GM12878 (cell line): ENCODE measurements around the gene TMEM72. TPM values are rescaled to one million over a fixed set of nuclear protein-coding genes. Genes with fewer than 3 reads are reported as not detected.

ENCODE experiments used
- ATAC-seq: fragments of 200-7000 bp; cut with Tn5 transposase; 3 replicates; pipeline ENCODE4 v1.9.1; 2020; ENCODE audit warnings: mild to moderate bottlenecking, moderate library complexity
- BruUV-seq: library from RNA; stranded (reverse); fragments of 400-500 nt; replicated peaks from 2 replicates; lab custom pipeline; 2021; lab: Mats Ljungman, UMichigan
- CTCF ChIA-PET: fragments of 300-600 bp; sonication (Branson Sonifier 250); formaldehyde crosslinking; extraction: SDS; loops from one replicate; lab custom pipeline; 2021; ENCODE audit warnings: inconsistent platforms; lab: Yijun Ruan, JAX
- POLR2A ChIA-PET: fragments of 350-600 bp; formaldehyde crosslinking; extraction: SDS; loops from one replicate; lab custom pipeline; 2021; ENCODE audit warnings: inconsistent platforms; lab: Charles Lee
- RAD21 ChIA-PET: fragments of 300-600 bp; sonication (Branson Sonifier 250); formaldehyde crosslinking; loops from one replicate; lab custom pipeline; 2023; ENCODE audit warnings: antibody characterized with exemption; ENCODE audit not compliant: unreplicated experiment; lab: Charles Lee
- SMC1A ChIA-PET: fragments of 300-600 bp; sonication (Branson Sonifier 250); formaldehyde crosslinking; loops from one replicate; lab custom pipeline; 2023; ENCODE audit not compliant: unreplicated experiment, uncharacterized antibody; lab: Charles Lee
- DNase-seq: peaks from one replicate; pipeline ENCODE4 v3.0.0-alpha.2; 2011; ENCODE audit warnings: low read depth, low spot score
- FAIRE-seq: peaks from 3 replicates; lab custom pipeline; 2011; peaks lifted over from hg19 to GRCh38; lab: Jason Lieb, UNC
- H2AFZ ChIP-seq: 2 replicates; pipeline ENCODE4 v1.6.0; 2011; ENCODE audit warnings: low read depth, low read length, control low read depth; ENCODE audit not compliant: control insufficient read depth
- H3K27ac ChIP-seq: 2 replicates; pipeline ENCODE4 v1.5.1; 2011; ENCODE audit warnings: control low read depth; ENCODE audit not compliant: control insufficient read depth, insufficient read depth
- H3K27me3 ChIP-seq, 2 experiments: replicated peaks in 1 of 2; 2 replicates each; pipeline versions ENCODE4 v1.6.0 to v1.6.1; 2011; ENCODE audit warnings: low read length in 1 of 2; ENCODE audit not compliant: control insufficient read depth in 2 of 2, insufficient read depth in 2 of 2
- H3K36me3 ChIP-seq, 2 experiments: 2 replicates each; pipeline ENCODE4 v1.5.1; 2011; ENCODE audit warnings: low read length in 1 of 2; ENCODE audit not compliant: control insufficient read depth in 2 of 2, insufficient read depth in 2 of 2
- H3K4me1 ChIP-seq: 2 replicates; pipeline ENCODE4 v1.6.1; 2011; ENCODE audit warnings: mild to moderate bottlenecking, low read length, moderate library complexity, mixed read lengths; ENCODE audit not compliant: control insufficient read depth, insufficient read depth
- H3K4me2 ChIP-seq: 2 replicates; pipeline ENCODE4 v1.6.0; 2011; ENCODE audit warnings: control low read depth; ENCODE audit not compliant: control insufficient read depth, insufficient read depth
- H3K4me3 ChIP-seq: fragments of 200-600 bp; sonication (generic); 2 replicates; pipeline ENCODE4 v1.5.1; 2016
- H3K79me2 ChIP-seq: 2 replicates; pipeline ENCODE4 v1.6.0; 2011; ENCODE audit warnings: low read length; ENCODE audit not compliant: control insufficient read depth, insufficient read depth
- H3K9ac ChIP-seq: 2 replicates; pipeline ENCODE4 v1.8.0; 2011; ENCODE audit warnings: low read length, control low read depth, mixed read lengths; ENCODE audit not compliant: control insufficient read depth, insufficient read depth
- H3K9me3 ChIP-seq: replicated peaks from 3 replicates; pipeline ENCODE4 v1.5.1; 2011; ENCODE audit warnings: mild to moderate bottlenecking, low read length; ENCODE audit not compliant: control insufficient read depth, insufficient read depth
- H4K20me1 ChIP-seq: 2 replicates; pipeline ENCODE4 v1.6.0; 2011; ENCODE audit not compliant: control insufficient read depth, insufficient read depth
- BMI1 ChIP-seq: fragments of 450-650 bp; IDR thresholded peaks from 2 replicates; pipeline ENCODE4 v1.6.1; 2016; ENCODE audit warnings: mild to moderate bottlenecking, moderate library complexity, borderline replicate concordance
- CHD2 ChIP-seq: IDR thresholded peaks from 2 replicates; pipeline ENCODE4 v1.6.1; 2011; ENCODE audit warnings: low read depth, low read length, improper control_type of control experiment, borderline replicate concordance
- JUND ChIP-seq: IDR thresholded peaks from 2 replicates; pipeline ENCODE4 v1.6.1; 2012; ENCODE audit warnings: low read depth, mild to moderate bottlenecking, low read length, improper control_type of control experiment, moderate library complexity
- RELA ChIP-seq: fragments of 450-650 bp; IDR thresholded peaks from 2 replicates; pipeline ENCODE4 v1.8.0; 2014; ENCODE audit warnings: borderline replicate concordance; ENCODE audit not compliant: partially characterized antibody
- SMC3 ChIP-seq: IDR thresholded peaks from 2 replicates; pipeline ENCODE4 v1.6.1; 2011; ENCODE audit warnings: low read length, improper control_type of control experiment, borderline replicate concordance
- ZBED1 ChIP-seq: IDR thresholded peaks from 2 replicates; pipeline ENCODE4 v1.6.1; 2016; ENCODE audit warnings: borderline replicate concordance
- ZNF207 ChIP-seq: fragments of 450-650 bp; IDR thresholded peaks from 2 replicates; pipeline ENCODE4 v1.6.1; 2014; ENCODE audit warnings: antibody characterized with exemption, mild to moderate bottlenecking, borderline replicate concordance
- WGBS: methylation state at CpG from one replicate; pipeline ENCODE4 v1.1.6; 2016; ENCODE audit warnings: low lambda C conversion rate; ENCODE audit not compliant: insufficient replicate concordance, insufficient coverage; ENCODE audit errors: missing lambda C conversion rate; 5-methylcytosine and 5-hydroxymethylcytosine counted together
- in situ Hi-C: fragments of 300-500 bp; cut with MboI; formaldehyde crosslinking; loops from 9 replicates; pipeline ENCODE4 v1.14.3; 2018; ENCODE audit warnings: mixed read lengths
- intact Hi-C: fragments of 100-400 bp; cut with micrococcal nuclease; formaldehyde crosslinking; loops from one replicate; pipeline ENCODE4 v1.14.2; 2022; ENCODE audit not compliant: unreplicated experiment
- polyA plus RNA-seq, 11 experiments: library from polyadenylated mRNA; depleted of rRNA in 4 of 11; unstranded in 6 of 11; stranded (reverse) in 5 of 11; fragments of >200 nt; fragmentation: Nextera tagmentation in 4 of 11; fragmentation: Illumina TruSeq in 1 of 11; extraction: Ambion mirVana in 4 of 11; extraction: Trizol in 1 of 11; gene quantifications; 1 replicate in 1 of 11; 2 replicates in 10 of 11; pipeline versions ENCODE4 v1.2.1 to v1.2.3, GENCODE V29; 2011 to 2016; ENCODE audit warnings: inconsistent platforms in 2 of 11, missing spikeins in 2 of 11, low read depth in 1 of 11
- total RNA-seq, 4 experiments: library from RNA; depleted of rRNA in 3 of 4; stranded (reverse); fragments of >200 nt in 3 of 4; fragmentation: Illumina TruSeq in 1 of 4; extraction: Trizol in 1 of 4; gene quantifications; 2 replicates each; pipeline versions ENCODE4 v1.2.1 to v1.2.3, GENCODE V29; 2013 to 2021
- TF ChIP-seq, protein P1 (sequence below): fragments of 450-650 bp; IDR thresholded peaks from 2 replicates; pipeline ENCODE4 v1.6.1; 2016; ENCODE audit warnings: mild to moderate bottlenecking
- TF ChIP-seq, protein P2 (sequence below): fragments of 450-650 bp; IDR thresholded peaks from 2 replicates; pipeline ENCODE4 v1.6.1; 2017; ENCODE audit warnings: mild to moderate bottlenecking, low read depth, inconsistent platforms; ENCODE audit not compliant: poor library complexity, severe bottlenecking
- TF ChIP-seq, protein P3 (sequence below), 3 experiments: IDR thresholded peaks in 2 of 3; conservative IDR thresholded peaks in 1 of 3; 2 replicates each; pipeline ENCODE4 v1.5.1; 2011; ENCODE audit warnings: low read depth in 3 of 3, low read length in 3 of 3, mild to moderate bottlenecking in 3 of 3, control low read depth in 2 of 3, moderate library complexity in 2 of 3, inconsistent platforms in 1 of 3, mixed read lengths in 1 of 3; ENCODE audit not compliant: control insufficient read depth in 2 of 3, insufficient read depth in 1 of 3; ENCODE audit errors: extremely low read depth in 1 of 3
- TF ChIP-seq, protein P4 (sequence below): fragments of 450-650 bp; formaldehyde crosslinking; IDR thresholded peaks from 2 replicates; pipeline ENCODE4 v1.4.0; 2020; ENCODE audit warnings: mild to moderate bottlenecking, moderate library complexity

The TMEM72 gene
- total and polyA plus RNA-seq, 10 of the 15 experiments (the other 5 are each of a cell fraction or from before 2014, with no cell fraction given): 0.12 TPM; not detected in 9

DNA sequence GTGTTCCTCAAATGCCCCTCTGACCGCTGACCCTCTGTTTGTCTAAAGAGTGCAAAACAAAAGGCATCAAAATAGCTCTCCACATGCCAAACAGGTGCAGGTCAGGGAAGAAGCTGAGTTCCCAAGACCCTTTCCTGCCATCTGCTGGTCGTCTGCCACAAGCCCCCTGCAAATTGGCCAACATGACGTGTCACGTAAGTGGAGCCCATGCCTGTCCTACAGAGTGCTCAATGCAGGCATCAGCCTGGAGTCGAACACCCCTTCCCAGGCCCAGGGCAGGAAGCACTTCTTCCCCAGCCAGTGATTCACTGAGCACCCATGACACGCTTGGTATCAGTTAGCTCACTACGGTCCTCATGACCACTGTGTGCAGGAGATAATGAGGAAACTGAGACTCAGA, 14.1 kb downstream of the TMEM72 start:
- in situ Hi-C loops: no loop called here
- Histone ChIP-seq H3K27ac (no peak overlapping the region), H3K4me1 (no peaks in the 10 kb centered on the region), H3K9ac (no peak overlapping the region), H3K79me2 (no peaks in the 10 kb centered on the region), H3K9me3 (no peaks in the 10 kb centered on the region), H3K27me3 (peaks cover 0 to 1% of the 10 kb centered on the region in 2 experiments; a peak in 1 of 4 replicates), H3K4me2 (no peak overlapping the region), H3K36me3 (no peaks in the 10 kb centered on the region; a peak in 1 of 4 replicates), H3K4me3 (no peak overlapping the region), H4K20me1 (no peaks in the 10 kb centered on the region), H2AFZ (no peak overlapping the region)
- 32% methylated on average over 7 of the region's 7 CpGs for WGBS
- DNase-seq (no peak), ATAC-seq (peak; percentile 41), FAIRE-seq (no peak)
- BruUV-seq: no TSS peak
- POLR2A ChIA-PET: interaction anchor here (0.6 kb wide), 1 partner anchor 21 kb away, joined by 3 read pairs; no protein-coding TSS in a partner anchor
- intact Hi-C loops: no loop called here
- RAD21 ChIA-PET: interaction anchor here (1.2 to 1.5 kb wide), 5 partner anchors 44 to 64 kb away, joined by 3 to 5 read pairs (median 5); no protein-coding TSS in a partner anchor
- CTCF ChIA-PET: interaction anchor here (0.6 to 1.3 kb wide), 6 partner anchors 9 to 358 kb away, joined by 3 to 4 read pairs (median 3); partner anchors contain the start of gene TMEM72
- SMC1A ChIA-PET: interaction anchor here (0.8 to 1.0 kb wide), 4 partner anchors 15 to 75 kb away, joined by 3 to 5 read pairs (median 4); partner anchors contain the start of gene TMEM72
- no peak for TF ChIP-seq ZNF207
- TF ChIP-seq, protein P1, sequence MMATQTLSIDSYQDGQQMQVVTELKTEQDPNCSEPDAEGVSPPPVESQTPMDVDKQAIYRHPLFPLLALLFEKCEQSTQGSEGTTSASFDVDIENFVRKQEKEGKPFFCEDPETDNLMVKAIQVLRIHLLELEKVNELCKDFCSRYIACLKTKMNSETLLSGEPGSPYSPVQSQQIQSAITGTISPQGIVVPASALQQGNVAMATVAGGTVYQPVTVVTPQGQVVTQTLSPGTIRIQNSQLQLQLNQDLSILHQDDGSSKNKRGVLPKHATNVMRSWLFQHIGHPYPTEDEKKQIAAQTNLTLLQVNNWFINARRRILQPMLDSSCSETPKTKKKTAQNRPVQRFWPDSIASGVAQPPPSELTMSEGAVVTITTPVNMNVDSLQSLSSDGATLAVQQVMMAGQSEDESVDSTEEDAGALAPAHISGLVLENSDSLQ: no peak
- TF ChIP-seq BMI1: no peak
- no peak for TF ChIP-seq ZBED1
- no peak for TF ChIP-seq CHD2
- TF ChIP-seq SMC3: peak; percentile 6; the same call in 1 of the 2 replicates
- TF ChIP-seq, protein P2, sequence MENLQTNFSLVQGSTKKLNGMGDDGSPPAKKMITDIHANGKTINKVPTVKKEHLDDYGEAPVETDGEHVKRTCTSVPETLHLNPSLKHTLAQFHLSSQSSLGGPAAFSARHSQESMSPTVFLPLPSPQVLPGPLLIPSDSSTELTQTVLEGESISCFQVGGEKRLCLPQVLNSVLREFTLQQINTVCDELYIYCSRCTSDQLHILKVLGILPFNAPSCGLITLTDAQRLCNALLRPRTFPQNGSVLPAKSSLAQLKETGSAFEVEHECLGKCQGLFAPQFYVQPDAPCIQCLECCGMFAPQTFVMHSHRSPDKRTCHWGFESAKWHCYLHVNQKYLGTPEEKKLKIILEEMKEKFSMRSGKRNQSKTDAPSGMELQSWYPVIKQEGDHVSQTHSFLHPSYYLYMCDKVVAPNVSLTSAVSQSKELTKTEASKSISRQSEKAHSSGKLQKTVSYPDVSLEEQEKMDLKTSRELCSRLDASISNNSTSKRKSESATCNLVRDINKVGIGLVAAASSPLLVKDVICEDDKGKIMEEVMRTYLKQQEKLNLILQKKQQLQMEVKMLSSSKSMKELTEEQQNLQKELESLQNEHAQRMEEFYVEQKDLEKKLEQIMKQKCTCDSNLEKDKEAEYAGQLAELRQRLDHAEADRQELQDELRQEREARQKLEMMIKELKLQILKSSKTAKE: no peak
- TF ChIP-seq JUND: no peak
- TF ChIP-seq, protein P3, sequence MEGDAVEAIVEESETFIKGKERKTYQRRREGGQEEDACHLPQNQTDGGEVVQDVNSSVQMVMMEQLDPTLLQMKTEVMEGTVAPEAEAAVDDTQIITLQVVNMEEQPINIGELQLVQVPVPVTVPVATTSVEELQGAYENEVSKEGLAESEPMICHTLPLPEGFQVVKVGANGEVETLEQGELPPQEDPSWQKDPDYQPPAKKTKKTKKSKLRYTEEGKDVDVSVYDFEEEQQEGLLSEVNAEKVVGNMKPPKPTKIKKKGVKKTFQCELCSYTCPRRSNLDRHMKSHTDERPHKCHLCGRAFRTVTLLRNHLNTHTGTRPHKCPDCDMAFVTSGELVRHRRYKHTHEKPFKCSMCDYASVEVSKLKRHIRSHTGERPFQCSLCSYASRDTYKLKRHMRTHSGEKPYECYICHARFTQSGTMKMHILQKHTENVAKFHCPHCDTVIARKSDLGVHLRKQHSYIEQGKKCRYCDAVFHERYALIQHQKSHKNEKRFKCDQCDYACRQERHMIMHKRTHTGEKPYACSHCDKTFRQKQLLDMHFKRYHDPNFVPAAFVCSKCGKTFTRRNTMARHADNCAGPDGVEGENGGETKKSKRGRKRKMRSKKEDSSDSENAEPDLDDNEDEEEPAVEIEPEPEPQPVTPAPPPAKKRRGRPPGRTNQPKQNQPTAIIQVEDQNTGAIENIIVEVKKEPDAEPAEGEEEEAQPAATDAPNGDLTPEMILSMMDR (IDR thresholded peaks at IDR 0.05 in 2 of 3, conservative IDR thresholded peaks at IDR 0.05 in 1 of 3; ENCODE audit: control insufficient read depth in 2 of 3, extremely low read depth in 1 of 3, insufficient read depth in 1 of 3, low read depth in 3 of 3, low read length in 3 of 3): peak in 1 of 3 experiments; percentile 44; a peak in 2 of 6 replicates
- no peak for TF ChIP-seq RELA
- TF ChIP-seq, protein P4, sequence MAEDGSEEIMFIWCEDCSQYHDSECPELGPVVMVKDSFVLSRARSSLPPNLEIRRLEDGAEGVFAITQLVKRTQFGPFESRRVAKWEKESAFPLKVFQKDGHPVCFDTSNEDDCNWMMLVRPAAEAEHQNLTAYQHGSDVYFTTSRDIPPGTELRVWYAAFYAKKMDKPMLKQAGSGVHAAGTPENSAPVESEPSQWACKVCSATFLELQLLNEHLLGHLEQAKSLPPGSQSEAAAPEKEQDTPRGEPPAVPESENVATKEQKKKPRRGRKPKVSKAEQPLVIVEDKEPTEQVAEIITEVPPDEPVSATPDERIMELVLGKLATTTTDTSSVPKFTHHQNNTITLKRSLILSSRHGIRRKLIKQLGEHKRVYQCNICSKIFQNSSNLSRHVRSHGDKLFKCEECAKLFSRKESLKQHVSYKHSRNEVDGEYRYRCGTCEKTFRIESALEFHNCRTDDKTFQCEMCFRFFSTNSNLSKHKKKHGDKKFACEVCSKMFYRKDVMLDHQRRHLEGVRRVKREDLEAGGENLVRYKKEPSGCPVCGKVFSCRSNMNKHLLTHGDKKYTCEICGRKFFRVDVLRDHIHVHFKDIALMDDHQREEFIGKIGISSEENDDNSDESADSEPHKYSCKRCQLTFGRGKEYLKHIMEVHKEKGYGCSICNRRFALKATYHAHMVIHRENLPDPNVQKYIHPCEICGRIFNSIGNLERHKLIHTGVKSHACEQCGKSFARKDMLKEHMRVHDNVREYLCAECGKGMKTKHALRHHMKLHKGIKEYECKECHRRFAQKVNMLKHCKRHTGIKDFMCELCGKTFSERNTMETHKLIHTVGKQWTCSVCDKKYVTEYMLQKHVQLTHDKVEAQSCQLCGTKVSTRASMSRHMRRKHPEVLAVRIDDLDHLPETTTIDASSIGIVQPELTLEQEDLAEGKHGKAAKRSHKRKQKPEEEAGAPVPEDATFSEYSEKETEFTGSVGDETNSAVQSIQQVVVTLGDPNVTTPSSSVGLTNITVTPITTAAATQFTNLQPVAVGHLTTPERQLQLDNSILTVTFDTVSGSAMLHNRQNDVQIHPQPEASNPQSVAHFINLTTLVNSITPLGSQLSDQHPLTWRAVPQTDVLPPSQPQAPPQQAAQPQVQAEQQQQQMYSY: no peak
